Trophoblast cell (in vitro differentiated cells and primary cell): ENCODE results near the gene ABR.
A peak's percentile ranks its signal among the peaks of the same experiment; 100 is the strongest.

Experiments used
- DNase-seq, 2 donors: peaks; one replicate each; pipeline ENCODE4 v3.0.0-alpha.2; 2016
- H2AFZ ChIP-seq: 2 replicates; pipeline ENCODE4 v1.6.1; 2013; ENCODE audit warnings: low read length, moderate library complexity, mild to moderate bottlenecking; ENCODE audit not compliant: insufficient read depth, poor library complexity
- H2AK5ac ChIP-seq: 2 replicates; pipeline ENCODE4 v1.6.1; 2013; ENCODE audit warnings: mild to moderate bottlenecking, low read length
- H2BK120ac ChIP-seq: 2 replicates; pipeline ENCODE4 v1.6.1; 2013; ENCODE audit warnings: low read length, mild to moderate bottlenecking, moderate library complexity; ENCODE audit not compliant: insufficient read depth, poor library complexity
- H2BK12ac ChIP-seq: 2 replicates; pipeline ENCODE4 v1.6.1; 2013; ENCODE audit warnings: mild to moderate bottlenecking, low read length, moderate library complexity
- H2BK5ac ChIP-seq: 2 replicates; pipeline ENCODE4 v1.6.1; 2013; ENCODE audit warnings: low read length, low read depth, moderate library complexity, mild to moderate bottlenecking; ENCODE audit not compliant: poor library complexity
- H3K14ac ChIP-seq: 2 replicates; pipeline ENCODE4 v1.6.1; 2013; ENCODE audit warnings: mild to moderate bottlenecking, low read length
- H3K18ac ChIP-seq: 2 replicates; pipeline ENCODE4 v1.6.1; 2013; ENCODE audit warnings: mild to moderate bottlenecking, low read length
- H3K23ac ChIP-seq: 2 replicates; pipeline ENCODE4 v1.6.1; 2013; ENCODE audit warnings: low read length
- H3K27ac ChIP-seq: 2 replicates; pipeline ENCODE4 v1.5.1; 2013; ENCODE audit warnings: low read depth, mild to moderate bottlenecking, inconsistent platforms, low read length, moderate library complexity
- H3K27me3 ChIP-seq: 2 replicates; pipeline ENCODE4 v1.6.1; 2013; ENCODE audit warnings: inconsistent platforms, mild to moderate bottlenecking, low read length, moderate library complexity; ENCODE audit not compliant: insufficient read depth
- H3K36me3 ChIP-seq, 2 experiments: 1 replicate in 1 of 2; 2 replicates in 1 of 2; pipeline ENCODE4 v1.6.1; 2013; ENCODE audit warnings: low read length in 2 of 2, mild to moderate bottlenecking in 2 of 2, moderate library complexity in 1 of 2; ENCODE audit not compliant: insufficient read depth in 2 of 2, control insufficient read depth in 1 of 2
- H3K4ac ChIP-seq: 2 replicates; pipeline ENCODE4 v1.6.1; 2013; ENCODE audit warnings: low read depth, mild to moderate bottlenecking, low read length, moderate library complexity
- H3K4me1 ChIP-seq, 2 experiments: 1 replicate in 1 of 2; 2 replicates in 1 of 2; pipeline ENCODE4 v1.6.1; 2013; ENCODE audit warnings: low read length in 2 of 2, mild to moderate bottlenecking in 2 of 2, moderate library complexity in 1 of 2; ENCODE audit not compliant: insufficient read depth in 2 of 2, control insufficient read depth in 1 of 2
- H3K4me2 ChIP-seq: 2 replicates; pipeline ENCODE4 v1.6.1; 2013; ENCODE audit warnings: inconsistent platforms, mild to moderate bottlenecking, low read length, moderate library complexity
- H3K4me3 ChIP-seq: 2 replicates; pipeline ENCODE4 v1.5.1; 2013; ENCODE audit warnings: mild to moderate bottlenecking, low read depth, low read length, inconsistent platforms
- H3K79me1 ChIP-seq: one replicate; pipeline ENCODE4 v1.6.1; 2013; ENCODE audit warnings: low read length
- H3K79me2 ChIP-seq: 2 replicates; pipeline ENCODE4 v1.6.1; 2013; ENCODE audit warnings: low read length, mild to moderate bottlenecking; ENCODE audit not compliant: control insufficient read depth, insufficient read depth, poor library complexity
- H3K9ac ChIP-seq: 2 replicates; pipeline ENCODE4 v1.6.1; 2013; ENCODE audit warnings: mild to moderate bottlenecking, low read length
- H3K9me3 ChIP-seq: 2 replicates; pipeline ENCODE4 v1.6.1; 2013; ENCODE audit warnings: low read depth, mild to moderate bottlenecking, control low read depth, inconsistent platforms, low read length; ENCODE audit not compliant: insufficient read depth
- H4K12ac ChIP-seq: 2 replicates; pipeline ENCODE4 v1.6.1; 2013; ENCODE audit warnings: low read depth, mild to moderate bottlenecking, low read length, moderate library complexity
- H4K8ac ChIP-seq: 2 replicates; pipeline ENCODE4 v1.6.1; 2013; ENCODE audit warnings: low read depth, mild to moderate bottlenecking, low read length, moderate library complexity
- H4K91ac ChIP-seq: one replicate; pipeline ENCODE4 v1.6.1; 2013; ENCODE audit warnings: low read depth, mild to moderate bottlenecking, low read length, moderate library complexity
- WGBS: extraction: QIAGEN DNeasy Blood & Tissue Kit; methylation state at CpG from one replicate; pipeline ENCODE4 v1.1.7; 2013; ENCODE audit warnings: missing lambda C conversion rate; ENCODE audit not compliant: insufficient read length, insufficient coverage; ENCODE audit errors: extremely low coverage; 5-methylcytosine and 5-hydroxymethylcytosine counted together

Gene ABR

DNA sequence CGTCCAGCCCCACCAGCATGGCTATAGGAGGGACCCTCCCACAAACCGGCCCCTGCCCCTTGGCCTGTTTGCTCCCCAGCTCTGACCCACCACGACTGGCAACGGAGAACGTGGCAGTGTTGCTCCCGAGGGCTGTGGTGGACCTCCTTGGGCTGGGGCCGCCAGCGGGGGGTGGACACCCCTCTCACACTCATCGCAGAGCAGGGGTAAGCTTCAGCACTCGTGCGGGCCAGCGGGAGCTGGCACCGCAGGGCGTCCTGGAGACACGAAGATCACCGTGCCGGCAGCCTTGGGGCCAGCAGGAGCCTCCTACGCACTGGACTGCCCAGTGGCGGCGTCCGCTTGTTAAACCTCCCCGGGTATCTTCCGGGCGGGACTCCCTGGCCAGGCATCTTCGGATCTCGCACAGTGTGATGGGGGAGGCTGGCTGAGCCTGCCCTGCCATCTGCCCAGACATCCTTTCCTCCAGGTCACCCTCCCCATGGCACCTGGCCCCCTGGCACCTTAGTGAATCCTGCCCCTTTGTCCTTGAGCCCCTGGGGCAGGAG lies 53.5 kb downstream of the ABR start:
- H3K14ac ChIP-seq: no peak overlapping the region
- H3K23ac ChIP-seq: no peak overlapping the region
- no peak overlapping the region for H3K4me2 ChIP-seq
- no CpG with 5 or more reads among the region's 26 CpGs for WGBS
- peaks cover 5% of the 10 kb centered on the region for H3K9me3 ChIP-seq
- no peak overlapping the region for H4K8ac ChIP-seq
- no peak overlapping the region for H2BK5ac ChIP-seq
- no peak overlapping the region for H3K4ac ChIP-seq
- H2BK12ac ChIP-seq: no peak overlapping the region
- H3K4me3 ChIP-seq: no peak overlapping the region
- no peak overlapping the region for H4K12ac ChIP-seq
- DNase-seq: no peak
- H2AK5ac ChIP-seq: no peak overlapping the region
- H3K79me1 ChIP-seq: no peaks in the 10 kb centered on the region
- no peak overlapping the region for H3K27ac ChIP-seq
- no peaks in the 10 kb centered on the region for H3K36me3 ChIP-seq
- H3K18ac ChIP-seq: no peak overlapping the region
- no peaks in the 10 kb centered on the region for H3K27me3 ChIP-seq
- peaks cover 0 to 2% of the 10 kb centered on the region in 2 experiments for H3K4me1 ChIP-seq
- H4K91ac ChIP-seq: no peak overlapping the region
- no peak overlapping the region for H3K9ac ChIP-seq
- H2AFZ ChIP-seq: no peak overlapping the region
- H2BK120ac ChIP-seq: no peak overlapping the region
- no peaks in the 10 kb centered on the region for H3K79me2 ChIP-seq

DNA sequence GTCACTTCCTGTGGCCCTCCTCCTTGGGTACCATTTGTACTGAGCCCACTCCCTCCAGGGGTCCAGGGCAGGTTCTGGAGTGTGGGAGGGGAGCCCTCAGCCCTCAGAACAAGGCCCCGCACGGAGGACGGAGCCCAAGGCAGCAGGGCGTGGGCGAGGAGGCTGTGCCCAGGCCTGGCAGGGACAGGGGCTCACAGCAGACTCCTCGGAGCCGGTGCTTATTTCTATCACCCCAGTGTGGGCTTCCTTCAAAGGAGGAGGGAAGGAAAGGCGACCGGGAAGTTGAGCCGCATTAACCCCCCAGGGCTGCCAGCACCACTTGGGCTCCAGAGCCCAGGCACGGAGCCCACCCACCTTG lies 54.0 kb downstream of the ABR start:
- H3K9me3 ChIP-seq: peaks cover 5% of the 10 kb centered on the region
- no peak overlapping the region for H3K9ac ChIP-seq
- H2AK5ac ChIP-seq: no peak overlapping the region
- H4K12ac ChIP-seq: no peak overlapping the region
- no peak overlapping the region for H2BK120ac ChIP-seq
- no peak overlapping the region for H2BK12ac ChIP-seq
- H3K27ac ChIP-seq: no peak overlapping the region
- no peaks in the 10 kb centered on the region for H3K27me3 ChIP-seq
- H3K79me1 ChIP-seq: no peaks in the 10 kb centered on the region
- peaks cover 0 to 2% of the 10 kb centered on the region in 2 experiments for H3K4me1 ChIP-seq
- H3K23ac ChIP-seq: no peak overlapping the region
- no peak overlapping the region for H3K14ac ChIP-seq
- no peaks in the 10 kb centered on the region for H3K36me3 ChIP-seq
- no CpG with 5 or more reads among the region's 11 CpGs for WGBS
- no peak overlapping the region for H3K4ac ChIP-seq
- H3K79me2 ChIP-seq: no peaks in the 10 kb centered on the region
- H4K8ac ChIP-seq: no peak overlapping the region
- H3K4me2 ChIP-seq: no peak overlapping the region
- H3K18ac ChIP-seq: no peak overlapping the region
- no peak for DNase-seq
- H2BK5ac ChIP-seq: no peak overlapping the region
- no peak overlapping the region for H2AFZ ChIP-seq
- H3K4me3 ChIP-seq: no peak overlapping the region
- no peak overlapping the region for H4K91ac ChIP-seq

DNA sequence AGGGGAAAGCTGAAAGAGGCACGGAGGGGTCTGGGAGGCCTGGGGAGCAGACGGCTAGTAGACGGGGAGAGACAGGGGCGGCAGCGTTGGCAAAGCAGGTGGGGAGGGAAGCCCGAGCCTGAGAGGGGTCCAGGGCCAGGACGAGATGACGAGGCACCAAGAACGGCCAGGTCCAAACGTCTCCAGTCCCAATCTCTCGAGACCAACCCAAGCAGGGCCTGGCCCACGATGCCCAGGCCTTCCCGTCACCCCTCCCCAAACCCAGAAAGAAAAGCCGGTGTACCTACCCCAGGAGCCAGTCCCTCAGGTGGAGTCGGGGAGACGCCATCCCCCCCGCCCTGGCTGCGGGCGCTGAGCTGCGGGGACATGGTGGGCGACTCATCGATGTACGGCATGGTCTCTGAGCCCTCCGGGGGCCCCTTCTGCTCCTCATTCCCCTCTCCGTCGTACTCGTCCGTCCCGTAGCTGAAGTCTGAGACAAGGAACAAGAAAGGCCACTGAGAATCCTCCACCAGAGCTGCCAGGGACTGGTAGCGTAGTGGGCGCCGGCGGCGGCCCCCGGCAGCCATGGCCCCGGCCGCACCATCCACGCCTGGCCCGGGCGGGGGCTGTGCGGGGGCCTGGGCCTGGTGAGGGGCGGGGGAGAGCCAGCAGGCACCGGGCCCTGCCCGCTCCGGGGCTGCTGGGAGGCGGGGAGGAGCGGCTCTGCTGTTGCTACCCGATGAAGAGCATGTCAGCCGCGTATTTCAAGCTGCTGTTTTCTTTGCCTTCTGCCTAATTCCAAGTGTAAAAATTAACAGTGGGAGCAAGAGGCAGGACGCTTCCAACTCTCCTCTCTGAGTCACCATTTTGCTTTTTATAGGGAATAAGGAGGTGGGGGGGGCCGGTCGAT lies 54.6 kb downstream of the ABR start:
- no peak for DNase-seq
- no peaks in the 10 kb centered on the region for H3K79me1 ChIP-seq
- H4K91ac ChIP-seq: no peak overlapping the region
- no peak overlapping the region for H3K27ac ChIP-seq
- H3K4me1 ChIP-seq: peaks cover 0 to 2% of the 10 kb centered on the region in 2 experiments
- no peak overlapping the region for H3K18ac ChIP-seq
- H3K23ac ChIP-seq: no peak overlapping the region
- H2BK12ac ChIP-seq: no peak overlapping the region
- no CpG with 5 or more reads among the region's 53 CpGs for WGBS
- no peak overlapping the region for H2AFZ ChIP-seq
- peaks cover 5% of the 10 kb centered on the region for H3K9me3 ChIP-seq
- H3K36me3 ChIP-seq: no peaks in the 10 kb centered on the region
- no peak overlapping the region for H3K9ac ChIP-seq
- H2BK120ac ChIP-seq: no peak overlapping the region
- no peaks in the 10 kb centered on the region for H3K27me3 ChIP-seq
- H2BK5ac ChIP-seq: no peak overlapping the region
- H4K8ac ChIP-seq: no peak overlapping the region
- H3K14ac ChIP-seq: no peak overlapping the region
- H3K4ac ChIP-seq: no peak overlapping the region
- H3K79me2 ChIP-seq: no peaks in the 10 kb centered on the region
- H3K4me3 ChIP-seq: peak overlapping the region; percentile 7
- no peak overlapping the region for H4K12ac ChIP-seq
- no peak overlapping the region for H3K4me2 ChIP-seq
- H2AK5ac ChIP-seq: no peak overlapping the region

DNA sequence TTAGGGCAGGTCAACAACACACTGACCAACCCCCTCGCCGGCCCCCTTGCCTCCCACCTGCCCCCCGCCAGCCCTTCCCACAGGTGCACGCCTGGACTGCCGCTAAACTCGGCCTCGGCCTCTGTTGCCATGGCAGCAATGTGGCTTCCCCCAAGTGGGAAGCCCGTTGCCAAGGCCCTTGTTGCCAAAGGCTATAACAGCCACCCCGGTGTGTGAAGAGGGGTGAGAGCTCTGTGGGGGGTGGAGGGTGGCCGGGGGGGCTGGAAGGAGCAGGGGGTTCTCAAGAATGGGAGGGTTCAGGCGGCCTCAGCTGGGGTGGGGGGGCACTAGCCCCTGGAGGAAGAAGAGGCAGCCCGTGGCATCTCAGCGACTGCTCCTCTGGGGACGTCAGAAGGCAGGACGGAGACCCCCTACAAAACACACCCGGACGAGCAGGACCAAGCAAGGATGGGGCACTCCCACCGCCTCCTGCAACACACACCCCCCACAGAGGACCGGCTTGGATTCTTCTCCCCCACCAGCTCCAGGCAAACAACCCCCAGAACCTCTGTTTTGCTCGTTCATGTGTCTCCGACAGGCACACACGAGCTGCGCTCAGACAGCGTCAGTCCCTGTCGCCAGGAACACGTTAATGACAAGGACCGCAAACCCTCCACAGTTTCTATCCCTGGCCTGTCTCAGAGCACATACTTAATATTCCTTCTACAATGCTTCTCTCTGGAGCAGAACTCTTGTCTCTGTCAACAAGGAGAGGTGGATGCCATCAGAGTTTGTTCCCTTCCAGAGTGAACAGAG lies 55.7 kb downstream of the ABR start:
- peak overlapping the region; percentile 7 for H3K4me3 ChIP-seq
- no peak overlapping the region for H3K9ac ChIP-seq
- H3K27me3 ChIP-seq: no peaks in the 10 kb centered on the region
- DNase-seq: no peak
- no peak overlapping the region for H2AK5ac ChIP-seq
- no peak overlapping the region for H2AFZ ChIP-seq
- no CpG with 5 or more reads among the region's 27 CpGs for WGBS
- no peak overlapping the region for H3K14ac ChIP-seq
- no peak overlapping the region for H4K91ac ChIP-seq
- H2BK5ac ChIP-seq: no peak overlapping the region
- H3K79me2 ChIP-seq: no peaks in the 10 kb centered on the region
- no peak overlapping the region for H2BK12ac ChIP-seq
- H3K27ac ChIP-seq: no peak overlapping the region
- no peak overlapping the region for H4K12ac ChIP-seq
- H3K18ac ChIP-seq: no peak overlapping the region
- no peak overlapping the region for H2BK120ac ChIP-seq
- peaks cover 0 to 2% of the 10 kb centered on the region in 2 experiments for H3K4me1 ChIP-seq
- H3K79me1 ChIP-seq: no peaks in the 10 kb centered on the region
- H4K8ac ChIP-seq: no peak overlapping the region
- H3K9me3 ChIP-seq: peaks cover 7% of the 10 kb centered on the region
- no peak overlapping the region for H3K23ac ChIP-seq
- no peak overlapping the region for H3K4ac ChIP-seq
- H3K4me2 ChIP-seq: no peak overlapping the region
- no peaks in the 10 kb centered on the region for H3K36me3 ChIP-seq
